GM18498 (cell line): ENCODE results near the gene ZSWIM6.

ENCODE experiments used
- ATAC-seq: cut with Tn5 transposase; IDR thresholded peaks from one replicate; pipeline ENCODE4 v1.9.1; 2021; ENCODE audit warnings: mild to moderate bottlenecking, moderate library complexity; ENCODE audit not compliant: unreplicated experiment

ZSWIM6 gene

GRCh38 chr5:61331407-61332357 is at the start of gene ZSWIM6:
Gene ZSWIM6, plus strand, starts transcription at chr5:61332258. Its CDS starts 15 bp downstream, at chr5:61332273.
- peak; percentile 77 for ATAC-seq

- no peak for ATAC-seq
These were observed 48.6 kb upstream of the ZSWIM6 start for GRCh38 chr5:61283471-61283870.

GRCh38 chr5:61285531-61285930 is 46.5 kb upstream of the ZSWIM6 start:
- no peak for ATAC-seq

GRCh38 chr5:61286446-61287132 is 45.5 kb upstream of the ZSWIM6 start:
- no peak for ATAC-seq

GRCh38 chr5:61287474-61287873 is 44.6 kb upstream of the ZSWIM6 start:
- ATAC-seq = no peak

GRCh38 chr5:61289241-61289640 is 42.8 kb upstream of the ZSWIM6 start:
- no peak for ATAC-seq

GRCh38 chr5:61289669-61290306 is 42.3 kb upstream of the ZSWIM6 start:
- ATAC-seq = no peak

- ATAC-seq = no peak
These were observed 41.3 kb upstream of the ZSWIM6 start for GRCh38 chr5:61290791-61291210.

GRCh38 chr5:61292062-61292657 is 39.9 kb upstream of the ZSWIM6 start:
- ATAC-seq = no peak

- no peak for ATAC-seq
These were observed 39.0 kb upstream of the ZSWIM6 start for GRCh38 chr5:61293071-61293470.

- ATAC-seq = no peak
These were observed 38.2 kb upstream of the ZSWIM6 start for GRCh38 chr5:61293873-61294272.

GRCh38 chr5:61295365-61295764 is 36.7 kb upstream of the ZSWIM6 start:
- ATAC-seq = no peak

GRCh38 chr5:61298066-61298465 is 34.0 kb upstream of the ZSWIM6 start:
- ATAC-seq = no peak

GRCh38 chr5:61298580-61298979 is 33.5 kb upstream of the ZSWIM6 start:
- no peak for ATAC-seq

- ATAC-seq = no peak
These were observed 32.8 kb upstream of the ZSWIM6 start for GRCh38 chr5:61299261-61299681.

GRCh38 chr5:61301341-61302199 is 30.5 kb upstream of the ZSWIM6 start:
- no peak for ATAC-seq

GRCh38 chr5:61302200-61302563 is 29.9 kb upstream of the ZSWIM6 start:
- no peak for ATAC-seq

GRCh38 chr5:61303346-61303745 is 28.7 kb upstream of the ZSWIM6 start:
- ATAC-seq = no peak

GRCh38 chr5:61304590-61305381 is 27.3 kb upstream of the ZSWIM6 start:
- no peak for ATAC-seq
